ENCODE data around the gene TBCCD1.
A peak's percentile ranks its signal among the peaks of the same experiment; 100 is the strongest.
"Not testable (repeated sequence)": the region's sequence is repeated elsewhere in the genome, so short reads cannot be mapped to it uniquely, and the experiment has no call there.

The TBCCD1 gene

DNA sequence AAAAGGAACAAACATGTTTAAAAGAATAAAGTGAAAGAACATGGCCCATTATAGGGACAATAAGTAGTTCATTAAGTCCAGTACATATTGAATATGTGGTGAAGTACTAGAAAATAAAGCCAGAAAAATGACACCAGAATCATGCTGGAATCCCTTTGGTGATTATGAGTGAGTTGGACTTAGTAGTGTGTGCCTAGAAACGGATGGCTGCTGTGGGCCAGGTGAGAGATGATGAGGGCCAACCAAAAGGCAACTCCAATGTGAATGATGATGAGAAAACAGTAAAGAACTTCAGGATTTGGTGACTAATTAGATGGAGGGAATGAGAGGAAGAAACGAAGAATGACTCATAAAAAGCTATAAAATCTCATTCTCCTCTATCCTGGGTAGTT, 26.3 kb downstream of the TBCCD1 start:
- ChIA-PET CTCF (interaction anchor here (0.6 to 3.0 kb wide), 20 partner anchors 9 to 1024 kb away, joined by 3 to 26 read pairs (median 4); no protein-coding TSS in a partner anchor), POLR2A (ENCODE audit: low non-redundant PET) (no interaction called here)
- TF ChIP-seq, protein P1, sequence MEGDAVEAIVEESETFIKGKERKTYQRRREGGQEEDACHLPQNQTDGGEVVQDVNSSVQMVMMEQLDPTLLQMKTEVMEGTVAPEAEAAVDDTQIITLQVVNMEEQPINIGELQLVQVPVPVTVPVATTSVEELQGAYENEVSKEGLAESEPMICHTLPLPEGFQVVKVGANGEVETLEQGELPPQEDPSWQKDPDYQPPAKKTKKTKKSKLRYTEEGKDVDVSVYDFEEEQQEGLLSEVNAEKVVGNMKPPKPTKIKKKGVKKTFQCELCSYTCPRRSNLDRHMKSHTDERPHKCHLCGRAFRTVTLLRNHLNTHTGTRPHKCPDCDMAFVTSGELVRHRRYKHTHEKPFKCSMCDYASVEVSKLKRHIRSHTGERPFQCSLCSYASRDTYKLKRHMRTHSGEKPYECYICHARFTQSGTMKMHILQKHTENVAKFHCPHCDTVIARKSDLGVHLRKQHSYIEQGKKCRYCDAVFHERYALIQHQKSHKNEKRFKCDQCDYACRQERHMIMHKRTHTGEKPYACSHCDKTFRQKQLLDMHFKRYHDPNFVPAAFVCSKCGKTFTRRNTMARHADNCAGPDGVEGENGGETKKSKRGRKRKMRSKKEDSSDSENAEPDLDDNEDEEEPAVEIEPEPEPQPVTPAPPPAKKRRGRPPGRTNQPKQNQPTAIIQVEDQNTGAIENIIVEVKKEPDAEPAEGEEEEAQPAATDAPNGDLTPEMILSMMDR (conservative IDR thresholded peaks at IDR 0.05; ENCODE audit: low read depth) = peak; percentile 12; the same call in 1 of the 2 replicates
- DNase-seq (ENCODE audit: low spot score) = peak; percentile 34
- no peak overlapping the region for H3K27ac ChIP-seq

DNA sequence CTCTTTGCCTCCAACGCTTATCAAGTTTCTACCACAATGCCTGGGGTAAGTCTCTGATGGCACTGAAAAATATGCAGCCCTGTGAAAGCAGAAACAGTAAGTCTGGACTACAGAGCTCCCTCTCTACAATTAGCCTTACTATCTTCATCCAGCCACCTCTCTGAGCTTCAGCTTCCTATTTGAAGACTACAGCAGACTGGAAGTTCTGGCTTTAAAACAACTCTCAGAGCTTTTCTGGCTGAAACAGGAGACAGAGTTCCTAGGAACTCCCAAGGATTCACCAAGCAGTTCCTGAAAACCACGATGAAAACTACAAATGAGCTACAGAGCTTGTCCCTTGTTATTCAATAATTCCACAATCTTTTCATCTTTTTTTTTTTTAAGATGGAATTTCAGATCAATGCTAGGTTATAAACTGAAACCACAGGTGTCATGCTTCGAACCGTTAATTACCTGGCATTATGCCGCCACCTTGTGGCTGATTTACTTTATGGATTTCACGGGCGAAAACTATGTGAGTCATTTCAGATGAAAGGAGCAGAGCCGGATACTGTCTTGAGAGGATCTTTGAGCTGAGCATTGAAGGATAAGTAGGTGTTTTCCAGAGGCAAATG, 26.8 kb downstream of the TBCCD1 start:
- H3K27ac ChIP-seq = no peak overlapping the region
- POLR2A ChIA-PET (ENCODE audit: low non-redundant PET) = no interaction called here
- TF ChIP-seq, protein P1 (conservative IDR thresholded peaks at IDR 0.05; ENCODE audit: low read depth) = peak; percentile 71
- DNase-seq (ENCODE audit: low spot score) = peak; percentile 70
- CTCF ChIA-PET = interaction anchor here (0.6 to 3.0 kb wide), 39 partner anchors 8 to 1082 kb away, joined by 3 to 26 read pairs (median 4); partner anchors contain the start of gene TBCCD1

DNA sequence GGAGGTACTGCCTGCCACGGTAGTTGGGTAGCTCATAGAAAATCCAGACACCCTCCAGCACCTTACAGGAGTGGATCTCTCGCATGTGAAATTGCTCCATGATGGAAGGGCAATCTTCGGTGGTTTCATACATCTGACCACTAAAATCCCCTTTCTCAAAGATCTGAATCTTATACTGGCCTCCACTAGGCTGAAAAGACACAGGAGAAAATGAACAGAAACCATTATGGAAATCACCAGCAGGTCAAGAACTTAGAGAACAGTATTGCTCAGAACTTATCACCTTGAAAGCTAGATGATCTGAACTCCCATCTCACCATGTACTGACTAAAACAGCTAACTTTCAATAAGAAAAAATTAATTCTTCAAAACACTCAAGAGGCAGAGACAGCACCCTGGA, 28.4 kb downstream of the TBCCD1 start:
- ChIA-PET CTCF (interaction anchor here (0.6 to 2.1 kb wide), 7 partner anchors 11 to 595 kb away, joined by 3 to 5 read pairs (median 4); no protein-coding TSS in a partner anchor), POLR2A (ENCODE audit: low non-redundant PET) (no interaction called here)
- no peak overlapping the region for H3K27ac ChIP-seq
- no peak for DNase-seq (ENCODE audit: low spot score)
- TF ChIP-seq, protein P1 (conservative IDR thresholded peaks at IDR 0.05; ENCODE audit: low read depth) = no peak

DNA sequence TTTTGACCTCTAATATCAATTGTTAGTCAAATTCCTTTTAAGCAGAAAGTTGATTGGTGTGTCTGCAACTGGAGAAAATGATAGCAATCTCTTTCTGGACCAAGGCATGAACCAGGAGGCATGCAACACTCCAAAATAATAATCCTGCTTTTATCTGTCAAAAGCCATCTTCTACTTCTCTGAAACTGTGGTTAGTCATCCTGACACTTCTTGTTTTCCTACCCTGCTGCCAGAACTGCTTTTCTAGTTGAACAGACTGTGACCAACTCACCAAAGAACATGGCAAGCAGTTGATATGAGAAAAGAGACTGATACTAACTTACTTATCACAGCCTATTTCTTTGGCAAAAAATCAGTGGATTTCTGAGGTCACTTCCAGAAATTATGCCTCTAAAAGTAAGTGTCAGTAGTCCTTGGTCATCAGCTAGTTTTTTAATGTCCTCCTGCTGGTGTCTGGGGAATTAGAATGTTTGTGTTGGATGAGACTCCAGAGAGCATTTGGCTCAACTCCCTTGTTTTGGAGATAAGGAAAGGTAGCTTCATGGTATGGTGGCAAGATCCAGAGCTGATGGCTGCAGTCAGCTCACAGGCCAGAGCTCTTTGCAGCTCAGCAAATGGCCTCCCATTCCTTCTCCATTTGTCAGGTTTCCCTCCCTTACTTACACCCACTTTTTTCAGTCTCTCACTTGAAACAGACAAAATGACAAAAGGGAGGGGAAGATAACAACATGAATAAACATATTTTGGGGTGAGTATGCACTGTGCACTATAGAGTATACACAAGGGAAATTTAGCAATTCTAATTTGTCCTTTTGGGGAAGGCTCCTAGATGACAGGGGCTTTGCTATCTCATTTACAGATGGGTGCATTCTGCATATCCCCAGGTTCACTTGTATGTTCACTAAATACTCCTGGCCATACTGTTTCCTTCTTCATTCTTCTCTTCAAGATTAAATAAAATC, 30.0 kb downstream of the TBCCD1 start:
- TF ChIP-seq, protein P1 (conservative IDR thresholded peaks at IDR 0.05; ENCODE audit: low read depth) = no peak
- no peak overlapping the region for H3K27ac ChIP-seq
- CTCF ChIA-PET = no interaction called here
- POLR2A ChIA-PET (ENCODE audit: low non-redundant PET) = no interaction called here
- no peak for DNase-seq (ENCODE audit: low spot score)

DNA sequence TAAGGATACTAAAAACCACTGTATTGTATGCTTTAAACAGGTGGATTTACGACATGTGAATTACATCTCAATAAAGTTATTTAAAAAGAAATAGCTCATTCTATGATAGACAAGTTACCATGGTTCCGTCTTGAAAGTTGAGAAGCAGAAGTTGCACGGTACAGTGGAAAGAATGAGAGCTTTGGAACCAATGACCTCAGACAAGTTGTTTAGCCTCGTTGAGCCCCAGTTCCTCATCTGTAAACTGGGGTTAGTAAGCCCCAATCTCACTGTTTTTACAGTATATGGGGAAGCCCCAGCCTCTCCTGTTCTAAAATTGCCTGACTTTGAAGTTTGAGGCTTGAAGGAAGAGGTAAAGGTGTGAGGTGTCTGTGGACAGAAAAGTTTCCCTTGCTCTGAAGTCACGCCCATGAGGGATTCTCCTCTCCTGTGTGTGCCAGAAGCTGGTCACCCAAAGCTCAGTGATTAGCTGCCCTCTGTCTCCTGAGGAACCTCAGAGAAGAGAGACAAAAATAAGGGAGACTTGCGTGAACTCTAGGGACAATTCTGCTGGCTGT, 32.9 kb downstream of the TBCCD1 start:
- ChIA-PET CTCF (no interaction called here), POLR2A (ENCODE audit: low non-redundant PET) (no interaction called here)
- H3K27ac ChIP-seq = no peak overlapping the region
- no peak for DNase-seq (ENCODE audit: low spot score)
- TF ChIP-seq, protein P1 (conservative IDR thresholded peaks at IDR 0.05; ENCODE audit: low read depth) = no peak

DNA sequence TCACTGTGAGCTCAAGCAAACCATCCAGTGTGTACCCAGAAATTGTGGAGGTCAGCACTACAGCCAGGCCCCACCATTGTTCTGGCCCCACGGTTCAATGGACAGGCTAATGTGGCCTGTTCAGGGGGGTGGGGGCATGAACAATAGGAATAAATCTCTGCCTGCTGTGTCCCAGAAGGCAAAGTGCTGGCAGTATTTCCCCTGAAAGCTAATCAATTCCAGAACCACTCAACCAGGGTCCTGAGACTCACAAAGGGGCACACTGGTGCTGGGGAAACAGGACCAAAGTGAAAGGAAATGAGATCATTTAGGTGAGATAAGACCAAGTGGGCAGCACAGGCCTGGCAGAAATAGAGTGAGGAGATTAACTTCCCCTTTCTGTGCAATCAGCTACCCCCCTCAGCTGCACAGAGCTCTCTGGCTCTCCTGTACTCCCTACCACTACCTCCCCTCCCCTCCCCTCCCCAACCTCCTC, 34.5 kb downstream of the TBCCD1 start:
- ChIA-PET CTCF (interaction anchor here (0.7 to 0.8 kb wide), 2 partner anchors 8 to 249 kb away, joined by 3 to 5 read pairs; no protein-coding TSS in a partner anchor), POLR2A (ENCODE audit: low non-redundant PET) (no interaction called here)
- no peak for DNase-seq (ENCODE audit: low spot score)
- H3K27ac ChIP-seq = no peak overlapping the region
- TF ChIP-seq, protein P1 (conservative IDR thresholded peaks at IDR 0.05; ENCODE audit: low read depth) = no peak

DNA sequence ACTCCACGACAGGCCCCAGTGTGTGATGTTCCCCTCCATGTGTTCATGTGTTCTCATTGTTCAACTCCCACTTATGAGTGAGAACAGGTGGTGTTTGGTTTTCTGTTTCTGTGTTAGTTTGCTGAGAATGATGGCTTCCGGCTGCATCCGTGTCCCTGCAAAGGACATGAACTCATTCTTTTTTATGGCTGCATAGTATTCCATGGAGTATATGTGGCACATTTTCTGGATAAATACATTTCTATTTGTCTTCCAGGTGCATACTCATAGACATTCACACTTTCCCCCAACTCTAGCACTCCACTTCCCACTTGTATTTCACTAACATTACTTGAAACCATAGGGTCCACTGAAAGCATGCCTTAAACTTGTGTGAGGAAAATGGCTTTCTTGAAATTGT, 35.4 kb downstream of the TBCCD1 start:
- DNase-seq (ENCODE audit: low spot score); POLR2A ChIA-PET (ENCODE audit: low non-redundant PET); H3K27ac ChIP-seq; CTCF ChIA-PET: not testable (repeated sequence)

All from RWPE1 (cell line).